Activated effector memory CD4-positive, alpha-beta T cell treated with anti-CD3 and anti-CD28 coated beads, Interleukin-2, amount 50 U/mL, for 16 hours (primary cell): ENCODE data around the gene DNHD1.
A peak's percentile ranks its signal among the peaks of the same experiment; 100 is the strongest.

Experiments used
- DNase-seq: peaks from one replicate; pipeline ENCODE4 v3.0.0-alpha.2; 2020

DNHD1 gene

GRCh38 chr11:6615882-6616585, 119.0 kb downstream of the DNHD1 start:
- peak; percentile 33 for DNase-seq

- DNase-seq, result peak; percentile 54
Measured at GRCh38 chr11:6616596-6617250, 119.6 kb downstream of the DNHD1 start.

GRCh38 chr11:6617315-6617781, 120.3 kb downstream of the DNHD1 start:
- peak; percentile 57 for DNase-seq

GRCh38 chr11:6618117-6619003, 121.3 kb downstream of the DNHD1 start:
- DNase-seq, result peak; percentile 90

- DNase-seq, result peak; percentile 95
Measured at GRCh38 chr11:6619004-6619745, 122.1 kb downstream of the DNHD1 start, which contains the start of gene TPP1. Gene TPP1 (minus strand): TSS chr11:6619422. CDS start chr11:6619400, 22 bp downstream.

GRCh38 chr11:6620636-6621035, 123.6 kb downstream of the DNHD1 start:
- DNase-seq, result no peak
